B cell (primary cell): Measurements from ENCODE around the gene IDNK. TPM values are rescaled to one million over a fixed set of nuclear protein-coding genes. Genes with fewer than 3 reads are reported as not detected.

Experiments
- ATAC-seq: fragments of 200-7000 bp; cut with Tn5 transposase; one replicate; pipeline ENCODE4 v1.10.0; 2021; ENCODE audit warnings: low read depth, mild to moderate bottlenecking, moderate number of reproducible peaks, moderate library complexity
- CTCF ChIA-PET: fragments of 350-600 bp; sonication (Branson Sonifier 250); formaldehyde crosslinking; loops from one replicate; lab custom pipeline; 2021; ENCODE audit warnings: antibody characterized with exemption, inconsistent platforms; lab: Charles Lee
- POLR2A ChIA-PET: fragments of 350-600 bp; sonication (Branson Sonifier 250); formaldehyde crosslinking; loops from one replicate; lab custom pipeline; 2021; ENCODE audit warnings: antibody characterized with exemption; lab: Charles Lee
- DNase-seq: peaks from one replicate; pipeline ENCODE4 v3.0.0; 2013
- H2AFZ ChIP-seq: 2 replicates; pipeline ENCODE4 v1.6.1; 2012; ENCODE audit warnings: mild to moderate bottlenecking, low read depth, low read length; ENCODE audit not compliant: insufficient read depth, poor library complexity, severe bottlenecking
- H3K27ac ChIP-seq, 2 donors: 1 replicate in 1 of 2; 2 replicates in 1 of 2; pipeline ENCODE4 v1.5.1; 2012 to 2013; ENCODE audit warnings: low read length in 2 of 2, mild to moderate bottlenecking in 2 of 2, moderate library complexity in 1 of 2
- H3K27me3 ChIP-seq, 4 experiments: fragments of 200-600 bp in 1 of 4; sonication (generic) in 1 of 4; replicated peaks in 1 of 4; 1 replicate in 2 of 4; 2 replicates in 2 of 4; pipeline versions ENCODE4 v1.6.1 to v1.7.0; 2013 to 2016; ENCODE audit warnings: low read length in 3 of 4, mild to moderate bottlenecking in 2 of 4, mixed read lengths in 1 of 4, moderate library complexity in 1 of 4; ENCODE audit not compliant: insufficient read depth in 4 of 4, control insufficient read depth in 3 of 4; ENCODE audit errors: control extremely low read depth in 1 of 4
- H3K36me3 ChIP-seq, 2 experiments: replicated peaks in 1 of 2; 1 replicate in 1 of 2; 2 replicates in 1 of 2; pipeline versions ENCODE4 v1.6.1 to v1.7.1; 2013; ENCODE audit warnings: low read length in 1 of 2; ENCODE audit not compliant: insufficient read depth in 2 of 2, control insufficient read depth in 1 of 2; ENCODE audit errors: control extremely low read depth in 1 of 2, extremely low read depth in 1 of 2
- H3K4me1 ChIP-seq, 2 donors: fragments of 200-600 bp in 1 of 2; sonication (generic) in 1 of 2; 1 replicate in 1 of 2; 2 replicates in 1 of 2; pipeline versions ENCODE4 v1.5.1 to v1.6.1; 2013 to 2017; ENCODE audit warnings: low read length in 2 of 2; ENCODE audit not compliant: control insufficient read depth in 2 of 2, insufficient read depth in 2 of 2
- H3K4me2 ChIP-seq: replicated peaks from 2 replicates; pipeline ENCODE3; 2012; ENCODE audit warnings: mild to moderate bottlenecking, low read depth, low read length; ENCODE audit not compliant: poor library complexity, severe bottlenecking
- H3K4me3 ChIP-seq, 5 experiments: fragments of 200-600 bp in 1 of 5; sonication (generic) in 1 of 5; 1 replicate in 3 of 5; 2 replicates in 2 of 5; pipeline versions ENCODE4 v1.5.1 to v1.7.0; 2011 to 2016; ENCODE audit warnings: low read length in 4 of 5, mild to moderate bottlenecking in 4 of 5, low read depth in 2 of 5, control low read depth in 1 of 5, moderate library complexity in 1 of 5; ENCODE audit not compliant: insufficient read depth in 1 of 5; ENCODE audit errors: control extremely low read depth in 1 of 5, extremely low read depth in 1 of 5
- H3K79me2 ChIP-seq: fragments of 200-600 bp; sonication (generic); one replicate; pipeline ENCODE4 v1.6.0; 2016; ENCODE audit warnings: low read length; ENCODE audit not compliant: control insufficient read depth, insufficient read depth
- H3K9ac ChIP-seq: fragments of 200-600 bp; sonication (generic); 2 replicates; pipeline ENCODE4 v1.6.1; 2017; ENCODE audit warnings: mild to moderate bottlenecking, low read length, moderate library complexity
- H3K9me3 ChIP-seq, 3 donors: one replicate each; pipeline versions ENCODE4 v1.6.1 to v1.7.1; 2013; ENCODE audit warnings: low read length in 2 of 3; ENCODE audit not compliant: control insufficient read depth in 2 of 3, insufficient read depth in 1 of 3; ENCODE audit errors: control extremely low read depth in 1 of 3
- H4K20me1 ChIP-seq: 2 replicates; pipeline ENCODE4 v1.6.0; 2012; ENCODE audit warnings: mild to moderate bottlenecking, low read length; ENCODE audit not compliant: insufficient read depth, control insufficient read depth, poor library complexity, severe bottlenecking
- H3K27ac Mint-ChIP-seq: one replicate; pipeline ENCODE4 v1.8.0; 2021; ENCODE audit warnings: mixed read lengths
- H3K27me3 Mint-ChIP-seq: one replicate; pipeline ENCODE4 v1.8.0; 2021; ENCODE audit warnings: mixed read lengths
- H3K4me1 Mint-ChIP-seq: one replicate; pipeline ENCODE4 v1.8.0; 2021; ENCODE audit warnings: mixed read lengths
- H3K4me3 Mint-ChIP-seq: one replicate; pipeline ENCODE4 v1.8.0; 2021; ENCODE audit warnings: mixed read lengths
- H3K9me3 Mint-ChIP-seq: one replicate; pipeline ENCODE4 v1.8.0; 2022; ENCODE audit warnings: mixed read lengths; ENCODE audit not compliant: insufficient read depth
- CTCF ChIP-seq: fragments of 200-600 bp; IDR thresholded peaks from one replicate; pipeline ENCODE4 v1.8.0; 2022; ENCODE audit warnings: antibody characterized with exemption, mild to moderate bottlenecking
- EZH2 ChIP-seq: IDR thresholded peaks from 2 replicates; pipeline ENCODE4 v1.6.1; 2012; ENCODE audit warnings: borderline replicate concordance, low read depth, mild to moderate bottlenecking, moderate library complexity, low read length; ENCODE audit not compliant: insufficient read depth, poor library complexity, severe bottlenecking
- WGBS: methylation state at CpG from one replicate; pipeline ENCODE4 v1.1.5; 2013; ENCODE audit warnings: missing lambda C conversion rate; ENCODE audit not compliant: insufficient coverage; 5-methylcytosine and 5-hydroxymethylcytosine counted together
- intact Hi-C: fragments of 100-400 bp; cut with micrococcal nuclease; formaldehyde crosslinking; loops from one replicate; pipeline ENCODE4 v1.10.0; 2022
- polyA plus RNA-seq: library from polyadenylated mRNA; depleted of rRNA; stranded (reverse); fragments of >200 nt; gene quantifications from 2 replicates; pipeline ENCODE4 v1.2.3, GENCODE V29; 2012
- total RNA-seq, 2 donors: library from RNA; stranded (reverse); fragments of 120-200 nt in 1 of 2; gene quantifications; 1 replicate in 1 of 2; 2 replicates in 1 of 2; pipeline versions ENCODE4 v1.2.3 to v1.2.4, GENCODE V29; 2013 to 2022

IDNK gene
- total and polyA plus RNA-seq, 2 donors (not counting 1 experiment from before 2014, with no cell fraction given) = 9.3 to 11.6 TPM

- Histone ChIP-seq H4K20me1 (no peaks in the 10 kb centered on the region), H3K79me2 (no peaks in the 10 kb centered on the region), H3K27ac (no peak overlapping the region), H3K36me3 (no peaks in the 10 kb centered on the region), H3K27me3 (no peaks in the 10 kb centered on the region), H3K9ac (no peak overlapping the region), H3K4me1 (no peaks in the 10 kb centered on the region), H2AFZ (no peak overlapping the region), H3K4me3 (no peak overlapping the region), H3K4me2 (no peak overlapping the region), H3K9me3 (no peaks in the 10 kb centered on the region)
- peaks cover 1% of the 10 kb centered on the region for H3K27me3 Mint-ChIP-seq
- TF ChIP-seq EZH2 (no peak), CTCF (peak; percentile 68)
- H3K4me1 Mint-ChIP-seq = no peaks in the 10 kb centered on the region
- WGBS = 13% methylated on average over 2 of the region's 5 CpGs
- intact Hi-C loops = loop anchor here (5.0 kb wide), 1 partner anchor 265 kb away; no protein-coding TSS in a partner anchor
- no peak overlapping the region for H3K27ac Mint-ChIP-seq
- DNase-seq = peak; percentile 45
- POLR2A ChIA-PET = no interaction called here
- H3K4me3 Mint-ChIP-seq = no peak overlapping the region
- no peak for ATAC-seq
- H3K9me3 Mint-ChIP-seq = no peaks in the 10 kb centered on the region
- CTCF ChIA-PET = interaction anchor here (1.2 to 3.1 kb wide), 5 partner anchors 9 to 263 kb away, joined by 3 to 14 read pairs (median 3); no protein-coding TSS in a partner anchor
Measured at GRCh38 chr9:83596899-83597504, 25.9 kb upstream of the IDNK start.

- no peak overlapping the region for H3K27ac Mint-ChIP-seq
- H3K4me1 ChIP-seq = no peaks in the 10 kb centered on the region
- CTCF ChIA-PET = interaction anchor here (1.4 kb wide), 1 partner anchor 24 kb away, joined by 9 read pairs; no protein-coding TSS in a partner anchor
- no peaks in the 10 kb centered on the region for H3K9me3 ChIP-seq
- no peaks in the 10 kb centered on the region for H3K27me3 ChIP-seq
- POLR2A ChIA-PET = no interaction called here
- no peaks in the 10 kb centered on the region for H3K9me3 Mint-ChIP-seq
- H4K20me1 ChIP-seq = no peaks in the 10 kb centered on the region
- no peak overlapping the region for H3K9ac ChIP-seq
- no peak overlapping the region for H2AFZ ChIP-seq
- DNase-seq = no peak
- no peak for ATAC-seq
- H3K27me3 Mint-ChIP-seq = peaks cover 4% of the 10 kb centered on the region
- no peak overlapping the region for H3K4me3 Mint-ChIP-seq
- H3K27ac ChIP-seq = no peak overlapping the region
- H3K36me3 ChIP-seq = no peaks in the 10 kb centered on the region
- intact Hi-C loops = loop anchor here (5.0 kb wide), 1 partner anchor 266 kb away; no protein-coding TSS in a partner anchor
- no peaks in the 10 kb centered on the region for H3K4me1 Mint-ChIP-seq
- no peaks in the 10 kb centered on the region for H3K79me2 ChIP-seq
- no peak overlapping the region for H3K4me2 ChIP-seq
- TF ChIP-seq EZH2 = no peak
- TF ChIP-seq CTCF = no peak
- no peak overlapping the region for H3K4me3 ChIP-seq
- WGBS = no CpG with 5 or more reads among the region's 1 CpG
Measured at GRCh38 chr9:83598487-83598886, 24.5 kb upstream of the IDNK start.
